HEK293 (cell line): ENCODE results near the gene TMEM263.

Source experiments
- HOXA7 ChIP-seq: sonication (generic); formaldehyde crosslinking; IDR thresholded peaks from 2 replicates; pipeline ENCODE4 v1.8.1; 2022; ENCODE audit warnings: missing genetic modification reagents, borderline replicate concordance
- HOXD13 ChIP-seq: sonication (generic); formaldehyde crosslinking; IDR thresholded peaks from 2 replicates; pipeline ENCODE4 v1.8.0; 2022; ENCODE audit warnings: missing genetic modification reagents, borderline replicate concordance
- KLF16 ChIP-seq: fragments of 450-650 bp; formaldehyde crosslinking; IDR thresholded peaks from 2 replicates; pipeline ENCODE4 v1.5.1; 2017; ENCODE audit warnings: missing biosample characterization, missing genetic modification characterization
- TCF7L2 ChIP-seq: IDR thresholded peaks from 2 replicates; pipeline ENCODE4 v1.6.1; 2011; ENCODE audit warnings: low read depth, mild to moderate bottlenecking, inconsistent platforms, low read length, moderate library complexity, borderline replicate concordance
- ZNF146 ChIP-seq: fragments of 450-650 bp; formaldehyde crosslinking; IDR thresholded peaks from 2 replicates; pipeline ENCODE4 v1.5.1; 2016; ENCODE audit warnings: missing biosample characterization, missing genetic modification characterization
- ZNF211 ChIP-seq: fragments of 450-650 bp; formaldehyde crosslinking; IDR thresholded peaks from 2 replicates; pipeline ENCODE4 v1.5.1; 2016; ENCODE audit warnings: low read depth, missing biosample characterization, missing genetic modification characterization
- ZNF548 ChIP-seq: fragments of 450-650 bp; formaldehyde crosslinking; IDR thresholded peaks from 2 replicates; pipeline ENCODE4 v1.5.1; 2016; ENCODE audit warnings: missing biosample characterization, missing genetic modification characterization
- ZNF558 ChIP-seq: fragments of 450-650 bp; formaldehyde crosslinking; IDR thresholded peaks from 2 replicates; pipeline ENCODE4 v1.5.1; 2016; ENCODE audit warnings: missing biosample characterization, missing genetic modification characterization
- ZNF621 ChIP-seq: fragments of 450-650 bp; formaldehyde crosslinking; IDR thresholded peaks from 2 replicates; pipeline ENCODE4 v1.5.1; 2017; ENCODE audit warnings: missing biosample characterization, missing genetic modification characterization
- ZNF776 ChIP-seq: fragments of 450-650 bp; formaldehyde crosslinking; IDR thresholded peaks from 2 replicates; pipeline ENCODE4 v1.5.0; 2017; ENCODE audit warnings: missing biosample characterization, missing genetic modification characterization, borderline replicate concordance
- ZNF777 ChIP-seq: fragments of 450-650 bp; formaldehyde crosslinking; IDR thresholded peaks from 2 replicates; pipeline ENCODE4 v1.5.1; 2017; ENCODE audit warnings: missing biosample characterization, missing genetic modification characterization, borderline replicate concordance
- ZNF837 ChIP-seq: fragments of 450-650 bp; formaldehyde crosslinking; IDR thresholded peaks from 2 replicates; pipeline ENCODE4 v1.5.1; 2016; ENCODE audit warnings: missing biosample characterization, missing genetic modification characterization
- TF ChIP-seq, protein P1 (sequence below): fragments of 450-650 bp; formaldehyde crosslinking; IDR thresholded peaks from 2 replicates; pipeline ENCODE4 v1.5.1; 2016; ENCODE audit warnings: missing biosample characterization, missing genetic modification characterization
- TF ChIP-seq, protein P2 (sequence below): fragments of 450-650 bp; formaldehyde crosslinking; IDR thresholded peaks from 2 replicates; pipeline ENCODE4 v1.5.1; 2017; ENCODE audit warnings: missing biosample characterization, mild to moderate bottlenecking, missing genetic modification characterization, moderate library complexity

DNA sequence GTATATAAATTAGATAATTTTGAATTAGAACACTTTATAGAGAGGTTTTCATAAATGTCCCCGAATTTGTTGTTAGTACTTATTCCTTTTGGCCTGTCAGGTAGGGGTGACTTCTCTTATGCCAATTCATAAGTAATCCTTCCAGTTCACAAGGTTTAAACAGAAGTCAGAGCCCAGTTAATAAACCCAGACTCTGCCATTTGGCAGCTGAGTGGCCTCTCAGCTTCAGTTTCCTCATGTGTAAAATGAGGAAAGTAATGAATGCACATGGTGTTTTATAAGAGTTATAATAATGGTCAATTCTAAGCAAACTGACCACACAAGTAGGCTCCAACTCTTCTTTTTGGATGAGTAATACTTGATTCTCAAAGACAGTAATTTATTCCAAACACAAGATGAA, 21.0 kb downstream of the TMEM263 start:
- TF ChIP-seq ZNF837 (tag by site-specific recombination) = no peak
- TF ChIP-seq HOXD13 (CRISPR knock-in tag) = no peak
- TF ChIP-seq, protein P1, sequence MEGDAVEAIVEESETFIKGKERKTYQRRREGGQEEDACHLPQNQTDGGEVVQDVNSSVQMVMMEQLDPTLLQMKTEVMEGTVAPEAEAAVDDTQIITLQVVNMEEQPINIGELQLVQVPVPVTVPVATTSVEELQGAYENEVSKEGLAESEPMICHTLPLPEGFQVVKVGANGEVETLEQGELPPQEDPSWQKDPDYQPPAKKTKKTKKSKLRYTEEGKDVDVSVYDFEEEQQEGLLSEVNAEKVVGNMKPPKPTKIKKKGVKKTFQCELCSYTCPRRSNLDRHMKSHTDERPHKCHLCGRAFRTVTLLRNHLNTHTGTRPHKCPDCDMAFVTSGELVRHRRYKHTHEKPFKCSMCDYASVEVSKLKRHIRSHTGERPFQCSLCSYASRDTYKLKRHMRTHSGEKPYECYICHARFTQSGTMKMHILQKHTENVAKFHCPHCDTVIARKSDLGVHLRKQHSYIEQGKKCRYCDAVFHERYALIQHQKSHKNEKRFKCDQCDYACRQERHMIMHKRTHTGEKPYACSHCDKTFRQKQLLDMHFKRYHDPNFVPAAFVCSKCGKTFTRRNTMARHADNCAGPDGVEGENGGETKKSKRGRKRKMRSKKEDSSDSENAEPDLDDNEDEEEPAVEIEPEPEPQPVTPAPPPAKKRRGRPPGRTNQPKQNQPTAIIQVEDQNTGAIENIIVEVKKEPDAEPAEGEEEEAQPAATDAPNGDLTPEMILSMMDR (tag by site-specific recombination) = no peak
- no peak for TF ChIP-seq ZNF146 (tag by site-specific recombination)
- TF ChIP-seq, protein P2, sequence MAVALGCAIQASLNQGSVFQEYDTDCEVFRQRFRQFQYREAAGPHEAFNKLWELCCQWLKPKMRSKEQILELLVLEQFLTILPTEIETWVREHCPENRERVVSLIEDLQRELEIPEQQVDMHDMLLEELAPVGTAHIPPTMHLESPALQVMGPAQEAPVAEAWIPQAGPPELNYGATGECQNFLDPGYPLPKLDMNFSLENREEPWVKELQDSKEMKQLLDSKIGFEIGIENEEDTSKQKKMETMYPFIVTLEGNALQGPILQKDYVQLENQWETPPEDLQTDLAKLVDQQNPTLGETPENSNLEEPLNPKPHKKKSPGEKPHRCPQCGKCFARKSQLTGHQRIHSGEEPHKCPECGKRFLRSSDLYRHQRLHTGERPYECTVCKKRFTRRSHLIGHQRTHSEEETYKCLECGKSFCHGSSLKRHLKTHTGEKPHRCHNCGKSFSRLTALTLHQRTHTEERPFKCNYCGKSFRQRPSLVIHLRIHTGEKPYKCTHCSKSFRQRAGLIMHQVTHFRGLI (tag by site-specific recombination) = no peak
- TF ChIP-seq ZNF211 (tag by site-specific recombination) = no peak
- TF ChIP-seq ZNF776 (tag by site-specific recombination) = no peak
- TF ChIP-seq TCF7L2 = no peak
- no peak for TF ChIP-seq ZNF548 (tag by site-specific recombination)
- TF ChIP-seq ZNF621 (tag by site-specific recombination) = no peak
- no peak for TF ChIP-seq ZNF777 (tag by site-specific recombination)
- TF ChIP-seq KLF16 (tag by site-specific recombination) = no peak
- no peak for TF ChIP-seq ZNF558 (tag by site-specific recombination)
- TF ChIP-seq HOXA7 (CRISPR knock-in tag) = no peak
